ENCODE measurements around the gene SLC41A3.

Gene SLC41A3

GRCh38 chr3:126057501-126057819, 26.5 kb downstream of the SLC41A3 start:
- Histone ChIP-seq H3K36me3 (ENCODE audit: insufficient read depth, low read length) (no peaks in the 10 kb centered on the region), H3K9me2 (ENCODE audit: low read depth, low read length) (no peaks in the 10 kb centered on the region), H3K4me3 (ENCODE audit: low read depth, low read length, poor library complexity, severe bottlenecking) (no peak overlapping the region), H3K9ac (ENCODE audit: low read length) (no peak overlapping the region), H2AFZ (ENCODE audit: low read length) (no peak overlapping the region), H3K27me3 (ENCODE audit: insufficient read depth, low read length) (no peaks in the 10 kb centered on the region), H3K4me2 (ENCODE audit: low read length) (no peak overlapping the region), H3K27ac (ENCODE audit: low read depth, low read length, poor library complexity, severe bottlenecking) (no peak overlapping the region), H3K9me3 (ENCODE audit: low read length) (no peaks in the 10 kb centered on the region), H3F3A (ENCODE audit: insufficient read depth, low read length) (no peaks in the 10 kb centered on the region), H3K4me1 (ENCODE audit: insufficient read depth, low read length, severe bottlenecking) (no peaks in the 10 kb centered on the region), H3K79me2 (ENCODE audit: insufficient read depth, low read length) (no peaks in the 10 kb centered on the region), H4K20me1 (ENCODE audit: insufficient read depth, low read length) (no peaks in the 10 kb centered on the region)
- TF ChIP-seq CTCF (IDR thresholded peaks at IDR 0.05; ENCODE audit: low read length) (no peak), EZH2 (IDR thresholded peaks at IDR 0.05; ENCODE audit: borderline replicate concordance, low read length) (no peak)

GRCh38 chr3:126056681-126057500, 27.0 kb downstream of the SLC41A3 start:
- no peak overlapping the region for H2AFZ ChIP-seq (ENCODE audit: low read length)
- no peaks in the 10 kb centered on the region for H4K20me1 ChIP-seq (ENCODE audit: insufficient read depth, low read length)
- H3K27ac ChIP-seq (ENCODE audit: low read depth, low read length, poor library complexity, severe bottlenecking): no peak overlapping the region
- no peaks in the 10 kb centered on the region for H3K27me3 ChIP-seq (ENCODE audit: insufficient read depth, low read length)
- H3K9ac ChIP-seq (ENCODE audit: low read length): no peak overlapping the region
- TF ChIP-seq CTCF (IDR thresholded peaks at IDR 0.05; ENCODE audit: low read length) (no peak), EZH2 (IDR thresholded peaks at IDR 0.05; ENCODE audit: borderline replicate concordance, low read length) (no peak)
- no peaks in the 10 kb centered on the region for H3K9me2 ChIP-seq (ENCODE audit: low read depth, low read length)
- H3K4me1 ChIP-seq (ENCODE audit: insufficient read depth, low read length, severe bottlenecking): no peaks in the 10 kb centered on the region
- H3K4me3 ChIP-seq (ENCODE audit: low read depth, low read length, poor library complexity, severe bottlenecking): no peak overlapping the region
- H3K4me2 ChIP-seq (ENCODE audit: low read length): no peak overlapping the region
- no peaks in the 10 kb centered on the region for H3K9me3 ChIP-seq (ENCODE audit: low read length)
- H3K36me3 ChIP-seq (ENCODE audit: insufficient read depth, low read length): no peaks in the 10 kb centered on the region
- H3K79me2 ChIP-seq (ENCODE audit: insufficient read depth, low read length): no peaks in the 10 kb centered on the region
- H3F3A ChIP-seq (ENCODE audit: insufficient read depth, low read length): no peaks in the 10 kb centered on the region

DNA sequence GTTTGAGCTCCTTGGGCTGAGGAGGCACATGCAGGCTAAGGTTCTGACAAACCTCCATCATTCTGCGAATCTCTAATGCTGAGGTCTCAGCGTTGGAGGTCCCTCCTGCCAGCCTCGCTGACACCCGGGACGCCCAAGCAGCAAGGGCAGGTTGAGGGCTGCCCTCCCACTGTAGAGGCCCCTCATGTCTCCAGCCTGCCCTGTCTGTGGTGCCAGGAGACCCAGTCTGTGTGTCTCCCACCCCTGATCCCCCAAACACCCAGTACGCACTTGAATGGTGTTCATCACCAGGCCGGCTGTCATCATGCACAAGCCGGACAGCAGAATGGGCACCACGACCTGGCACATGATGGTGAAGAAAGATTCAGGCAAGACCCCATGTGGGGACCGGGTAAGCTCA, 27.8 kb downstream of the SLC41A3 start:
- Histone ChIP-seq H3K4me1 (ENCODE audit: insufficient read depth, low read length, severe bottlenecking) (no peaks in the 10 kb centered on the region), H3K79me2 (ENCODE audit: insufficient read depth, low read length) (no peaks in the 10 kb centered on the region), H3K9me2 (ENCODE audit: low read depth, low read length) (no peaks in the 10 kb centered on the region), H3F3A (ENCODE audit: insufficient read depth, low read length) (no peaks in the 10 kb centered on the region), H2AFZ (ENCODE audit: low read length) (no peak overlapping the region), H4K20me1 (ENCODE audit: insufficient read depth, low read length) (no peaks in the 10 kb centered on the region), H3K36me3 (ENCODE audit: insufficient read depth, low read length) (no peaks in the 10 kb centered on the region), H3K9ac (ENCODE audit: low read length) (no peak overlapping the region), H3K27ac (ENCODE audit: low read depth, low read length, poor library complexity, severe bottlenecking) (no peak overlapping the region), H3K4me2 (ENCODE audit: low read length) (no peak overlapping the region), H3K9me3 (ENCODE audit: low read length) (no peaks in the 10 kb centered on the region), H3K27me3 (ENCODE audit: insufficient read depth, low read length) (no peaks in the 10 kb centered on the region), H3K4me3 (ENCODE audit: low read depth, low read length, poor library complexity, severe bottlenecking) (no peak overlapping the region)
- TF ChIP-seq EZH2 (IDR thresholded peaks at IDR 0.05; ENCODE audit: borderline replicate concordance, low read length): no peak
- TF ChIP-seq CTCF (IDR thresholded peaks at IDR 0.05; ENCODE audit: low read length): no peak
